ENCODE data around the gene RASA3.
"Not testable (repeated sequence)": the region's sequence is repeated elsewhere in the genome, so short reads cannot be mapped to it uniquely, and the experiment has no call there.

RASA3 gene

DNA sequence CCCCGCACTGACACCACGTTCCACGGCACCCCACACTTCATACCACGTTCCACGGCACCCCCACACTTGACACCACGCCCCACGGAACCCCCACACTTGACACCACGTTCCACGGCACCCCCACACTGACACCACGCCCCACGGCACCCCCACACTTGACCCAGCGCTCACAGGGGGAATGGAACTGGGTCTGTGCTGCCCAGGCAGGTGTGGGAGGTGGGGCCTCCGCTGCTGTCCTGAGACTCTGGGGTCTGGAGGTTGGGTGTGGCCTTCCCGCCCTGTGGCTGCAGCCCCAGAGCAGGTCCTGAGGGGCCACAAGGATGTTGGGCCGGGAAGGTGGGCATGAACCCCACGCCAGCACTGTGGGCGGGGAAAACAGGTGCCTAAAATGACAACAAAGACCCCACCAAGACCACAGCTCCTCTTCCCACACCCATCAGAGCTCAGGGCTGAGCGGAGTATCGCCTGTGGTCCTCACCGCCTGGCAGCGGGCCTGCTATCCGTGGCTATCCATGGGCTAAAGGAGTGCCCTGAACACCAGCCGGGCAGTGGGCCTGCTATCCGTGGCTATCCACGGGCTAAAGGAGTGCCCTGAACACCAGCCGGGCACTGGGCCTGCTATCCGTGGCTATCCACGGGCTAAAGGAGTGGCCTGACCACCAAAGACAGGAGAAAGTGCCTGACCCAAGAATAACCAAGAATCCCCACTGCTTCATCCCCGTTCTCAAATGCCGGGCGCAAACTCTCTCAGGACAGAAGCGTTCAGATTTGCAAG is 98.7 kb downstream of the RASA3 start:
- DNase-seq (ENCODE audit: low read depth) = no peak

- DNase-seq (ENCODE audit: low read depth) = no peak
These were observed 100.2 kb downstream of the RASA3 start for GRCh38 chr13:114032126-114032799.

GRCh38 chr13:114031631-114032030 is 100.8 kb downstream of the RASA3 start:
- no peak for DNase-seq (ENCODE audit: low read depth)

- DNase-seq (ENCODE audit: low read depth) = no peak
These were observed 101.5 kb downstream of the RASA3 start for GRCh38 chr13:114030666-114031610.

DNA sequence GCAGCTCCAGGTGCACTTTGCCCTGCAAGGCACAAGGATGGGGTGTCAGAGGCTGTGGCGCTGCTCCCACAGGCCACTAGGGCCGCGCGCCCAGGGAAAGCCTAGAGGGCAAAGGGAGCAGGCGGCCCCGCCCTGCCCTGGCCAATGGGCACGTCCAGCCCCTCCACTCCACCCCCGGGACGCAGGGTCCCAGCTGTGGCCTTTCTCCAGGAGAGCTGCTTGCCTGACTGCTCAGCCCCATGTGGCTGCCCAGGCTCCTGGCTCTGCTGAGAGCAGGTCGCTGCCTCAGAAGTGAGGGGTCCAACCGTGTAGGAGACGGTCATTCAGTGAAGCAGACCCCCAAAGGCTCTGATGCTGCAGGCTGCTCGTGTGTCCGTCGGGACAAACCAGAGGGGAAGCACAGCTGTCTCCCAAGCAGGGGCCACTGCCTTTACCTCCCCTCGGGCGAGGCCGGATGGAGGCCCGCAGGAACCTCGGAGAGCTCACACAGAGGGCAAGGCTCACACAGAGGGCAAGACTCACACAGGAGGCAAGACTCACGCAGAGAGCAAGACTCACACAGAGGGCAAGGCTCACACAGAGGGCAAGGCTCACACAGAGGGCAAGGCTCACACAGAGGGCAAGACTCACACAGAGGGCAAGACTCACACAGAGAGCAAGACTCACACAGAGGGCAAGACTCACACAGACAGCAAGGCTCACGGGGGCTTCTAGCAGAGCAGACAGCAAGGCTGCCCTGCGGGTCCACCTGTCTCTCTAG is 102.4 kb downstream of the RASA3 start:
- DNase-seq (ENCODE audit: low read depth) = no peak

- DNase-seq (ENCODE audit: low read depth) = no peak
These were observed 104.6 kb downstream of the RASA3 start for GRCh38 chr13:114027826-114028225.

GRCh38 chr13:114027046-114027715 is 105.2 kb downstream of the RASA3 start:
- DNase-seq (ENCODE audit: low read depth) = no peak

- no peak for DNase-seq (ENCODE audit: low read depth)
These were observed 105.9 kb downstream of the RASA3 start for GRCh38 chr13:114026481-114026880.

GRCh38 chr13:114025714-114026431 is 106.5 kb downstream of the RASA3 start:
- no peak for DNase-seq (ENCODE audit: low read depth)

DNA sequence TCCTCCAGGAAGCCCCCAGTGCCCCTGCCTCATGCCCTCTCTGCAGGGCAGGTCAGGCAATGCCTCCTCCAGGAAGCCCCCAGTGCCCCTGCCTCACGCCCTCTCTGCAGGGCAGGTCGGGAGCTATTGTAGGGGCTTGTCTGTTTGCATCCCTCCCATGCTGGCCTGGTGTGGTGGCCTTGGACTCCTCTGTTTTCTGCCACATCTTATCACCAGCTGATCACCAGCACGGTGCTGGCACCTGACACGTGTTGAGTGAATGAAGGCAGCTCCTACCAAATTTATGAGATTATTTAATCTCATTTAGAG is 107.1 kb downstream of the RASA3 start:
- DNase-seq (ENCODE audit: low read depth) = no peak

GRCh38 chr13:114024603-114025404 is 107.6 kb downstream of the RASA3 start:
- DNase-seq (ENCODE audit: low read depth) = no peak

DNA sequence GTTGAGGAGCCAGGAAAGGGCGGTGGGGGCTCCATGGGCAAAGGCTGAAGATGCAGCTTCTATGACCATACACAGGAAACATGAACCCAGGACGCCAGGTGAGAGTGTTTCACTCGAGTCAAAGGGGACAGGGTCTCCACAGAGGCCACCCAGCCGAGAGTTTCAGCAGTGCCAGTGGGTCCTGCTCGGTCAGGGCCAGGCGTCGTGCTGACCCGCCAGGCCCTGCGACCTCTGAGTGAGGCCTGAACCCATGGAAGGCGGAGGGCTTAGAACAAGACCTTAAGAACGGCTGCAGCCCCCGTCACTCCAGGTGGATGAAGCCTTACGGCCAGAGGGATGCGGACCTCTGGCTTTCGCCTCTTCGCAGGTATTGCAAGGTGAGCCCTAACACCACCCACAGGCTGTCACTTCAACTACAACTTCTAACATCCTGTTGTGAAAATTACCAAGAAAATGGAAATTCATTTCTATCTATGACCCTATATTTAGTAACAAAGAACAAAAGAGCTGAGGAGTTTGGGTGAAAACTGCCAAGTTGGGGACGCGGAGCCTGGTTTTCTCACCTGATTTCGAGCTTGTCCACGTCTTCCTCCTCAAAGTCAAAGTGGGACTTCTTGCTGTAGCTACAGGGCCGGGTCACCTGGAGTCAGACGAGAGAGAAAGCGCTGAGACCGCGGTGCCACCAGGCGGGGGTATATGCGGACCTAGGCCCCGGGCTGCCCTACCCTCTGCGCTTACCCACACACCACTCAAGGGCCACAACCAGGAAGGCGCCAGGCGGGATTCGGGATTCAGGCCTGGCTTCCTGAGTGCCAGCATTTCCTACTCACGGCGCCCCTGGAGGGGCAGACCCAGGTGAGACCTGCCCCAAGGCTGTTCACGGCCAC is 108.5 kb downstream of the RASA3 start:
- no peak for DNase-seq (ENCODE audit: low read depth)

GRCh38 chr13:114022876-114023275 is 109.5 kb downstream of the RASA3 start:
- DNase-seq (ENCODE audit: low read depth) = no peak

DNA sequence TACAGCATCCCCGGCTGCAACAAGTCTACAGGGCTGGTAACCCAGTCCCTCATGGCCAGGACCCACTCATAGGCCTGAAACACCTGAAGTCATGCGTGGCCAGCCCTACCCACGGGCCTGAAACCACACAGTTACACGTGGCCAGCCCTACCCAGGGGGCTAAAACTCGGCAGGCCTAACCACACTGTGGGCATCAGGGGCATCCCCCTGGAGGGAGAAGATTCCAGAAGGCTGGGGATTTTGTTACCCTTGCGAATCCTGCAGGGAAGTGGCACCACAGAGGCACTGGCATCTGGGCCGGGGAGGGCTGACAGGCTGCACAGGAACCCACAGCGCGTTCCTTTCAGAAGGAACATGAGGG is 110.1 kb downstream of the RASA3 start:
- DNase-seq (ENCODE audit: low read depth) = no peak

DNA sequence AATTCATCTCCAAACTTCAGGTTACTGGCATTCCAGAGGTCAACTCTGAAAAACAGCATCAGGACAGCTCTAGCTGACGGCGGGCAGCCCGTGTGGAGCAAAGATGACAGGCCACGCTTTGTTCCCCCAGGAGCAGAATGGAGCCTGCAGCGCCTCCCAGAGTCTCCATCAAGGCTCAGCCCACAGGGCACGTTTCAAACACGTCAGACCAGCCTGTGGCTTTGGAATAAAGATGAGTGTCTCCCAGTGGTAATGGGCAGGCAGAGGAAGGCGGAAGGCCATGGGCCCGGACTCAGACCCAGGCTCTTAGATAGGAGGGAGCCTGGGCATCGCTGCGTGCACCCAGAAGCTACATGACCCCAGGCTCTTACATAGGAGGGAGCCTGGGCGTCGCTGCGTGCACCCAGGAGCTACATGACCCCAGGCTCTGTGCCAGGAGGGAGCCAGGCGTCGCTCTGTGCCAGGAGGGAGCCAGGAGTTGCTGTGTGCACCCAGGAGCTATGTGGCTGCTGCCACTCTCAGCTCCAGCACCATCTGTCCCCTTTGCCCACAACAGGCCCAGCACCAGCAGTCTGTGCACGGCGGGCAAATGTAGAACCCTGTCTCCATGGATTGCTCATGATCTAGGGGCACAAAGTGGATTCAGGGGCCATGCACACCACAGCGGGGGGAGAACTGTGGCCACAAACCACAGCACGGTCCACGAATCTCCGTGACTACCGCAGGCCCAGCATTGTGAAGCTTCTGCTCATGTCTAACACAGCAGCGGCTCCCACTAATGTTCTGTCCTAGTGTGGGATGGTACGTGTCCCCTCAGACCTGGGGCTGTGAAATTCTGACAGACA is 110.7 kb downstream of the RASA3 start:
- no peak for DNase-seq (ENCODE audit: low read depth)

GRCh38 chr13:114020750-114021463 is 111.5 kb downstream of the RASA3 start:
- DNase-seq (ENCODE audit: low read depth) = no peak

GRCh38 chr13:114020134-114020533 is 112.3 kb downstream of the RASA3 start:
- DNase-seq (ENCODE audit: low read depth) = not testable (repeated sequence)
